ENCODE measurements around the gene NFE2L2.
"Not testable (repeated sequence)": the region's sequence is repeated elsewhere in the genome, so short reads cannot be mapped to it uniquely, and the experiment has no call there.

The NFE2L2 gene

GRCh38 chr2:177188482-177189469, 75.8 kb downstream of the NFE2L2 start:
- no peak for DNase-seq

GRCh38 chr2:177187631-177188312, 76.8 kb downstream of the NFE2L2 start:
- DNase-seq: no peak

GRCh38 chr2:177186038-177186437, 78.5 kb downstream of the NFE2L2 start:
- not testable (repeated sequence) for DNase-seq

GRCh38 chr2:177184606-177185005, 79.9 kb downstream of the NFE2L2 start:
- no peak for DNase-seq

- DNase-seq: no peak
Measured at GRCh38 chr2:177183860-177184259, 80.7 kb downstream of the NFE2L2 start.
